Measurements from ENCODE around the gene SCAMP5. TPM values are rescaled to one million over a fixed set of nuclear protein-coding genes. Genes with fewer than 3 reads are reported as not detected.

SCAMP5 gene
- total RNA-seq, 6 experiments from 2014 or later = 6.4 to 11.2 (median 6.9) TPM

- DNase-seq = no peak
- Mint-ChIP-seq H3K4me3 (peak overlapping the region; percentile 83), H3K27me3 (ENCODE audit: insufficient read depth) (peaks cover 14% of the 10 kb centered on the region), H3K9me3 (no peaks in the 10 kb centered on the region; the same call in 1 of the 2 replicates), H3K4me1 (ENCODE audit: low read depth) (peaks cover 14% of the 10 kb centered on the region), H3K36me3 (ENCODE audit: low read depth) (peaks cover 7% of the 10 kb centered on the region), H3K27ac (peak overlapping the region; percentile 9; the same call in 1 of the 2 replicates)
- TF ChIP-seq CTCF (IDR thresholded peaks at IDR 0.05) = no peak
These were observed 709 bp downstream of the SCAMP5 start for GRCh38 chr15:74995779-74996765.

- Mint-ChIP-seq H3K9me3 (no peaks in the 10 kb centered on the region; the same call in 1 of the 2 replicates), H3K4me3 (no peak overlapping the region), H3K27ac (no peak overlapping the region), H3K27me3 (ENCODE audit: insufficient read depth) (peaks cover 11% of the 10 kb centered on the region), H3K36me3 (ENCODE audit: low read depth) (peaks cover 7% of the 10 kb centered on the region), H3K4me1 (ENCODE audit: low read depth) (peaks cover 14% of the 10 kb centered on the region)
- no peak for DNase-seq
- no peak for TF ChIP-seq CTCF (IDR thresholded peaks at IDR 0.05)
These were observed 1.8 kb downstream of the SCAMP5 start for GRCh38 chr15:74997141-74997540.

- Mint-ChIP-seq H3K27me3 (ENCODE audit: insufficient read depth) (peaks cover 11% of the 10 kb centered on the region), H3K27ac (no peak overlapping the region), H3K36me3 (ENCODE audit: low read depth) (peaks cover 7% of the 10 kb centered on the region), H3K4me1 (ENCODE audit: low read depth) (peaks cover 14% of the 10 kb centered on the region), H3K9me3 (no peaks in the 10 kb centered on the region; the same call in 1 of the 2 replicates), H3K4me3 (no peak overlapping the region)
- TF ChIP-seq CTCF (IDR thresholded peaks at IDR 0.05) = no peak
- no peak for DNase-seq
These were observed 2.2 kb downstream of the SCAMP5 start for GRCh38 chr15:74997543-74997942.

- H3K36me3 Mint-ChIP-seq (ENCODE audit: low read depth) = peaks cover 7% of the 10 kb centered on the region
- H3K4me1 Mint-ChIP-seq (ENCODE audit: low read depth) = peaks cover 4% of the 10 kb centered on the region
- H3K27ac Mint-ChIP-seq = no peak overlapping the region
- H3K27me3 Mint-ChIP-seq (ENCODE audit: insufficient read depth) = peaks cover 8% of the 10 kb centered on the region
- no peak for TF ChIP-seq CTCF (IDR thresholded peaks at IDR 0.05)
- no peaks in the 10 kb centered on the region; the same call in 1 of the 2 replicates for H3K9me3 Mint-ChIP-seq
- no peak for DNase-seq
- H3K4me3 Mint-ChIP-seq = no peak overlapping the region
These were observed 5.9 kb downstream of the SCAMP5 start for GRCh38 chr15:75001310-75001709.

- no peaks in the 10 kb centered on the region; the same call in 1 of the 2 replicates for H3K9me3 Mint-ChIP-seq
- H3K4me3 Mint-ChIP-seq = no peak overlapping the region
These were observed 7.0 kb downstream of the SCAMP5 start for GRCh38 chr15:75002398-75002797.

More at GRCh38 chr15:75002398-75002797, 7.0 kb downstream of the SCAMP5 start:
- TF ChIP-seq CTCF (IDR thresholded peaks at IDR 0.05) = no peak
- Mint-ChIP-seq H3K36me3 (ENCODE audit: low read depth) (peaks cover 4% of the 10 kb centered on the region), H3K27ac (no peak overlapping the region), H3K4me1 (ENCODE audit: low read depth) (no peaks in the 10 kb centered on the region), H3K27me3 (ENCODE audit: insufficient read depth) (peaks cover 5% of the 10 kb centered on the region; the same call in 1 of the 2 replicates)
- no peak for DNase-seq
